GM21390 (cell line): Measurements from ENCODE around the gene LPAR1.
"Not testable (repeated sequence)": the region's sequence is repeated elsewhere in the genome, so short reads cannot be mapped to it uniquely, and the experiment has no call there.

ENCODE experiments used
- ATAC-seq: cut with Tn5 transposase; IDR thresholded peaks from one replicate; pipeline ENCODE4 v1.9.1; 2021; ENCODE audit not compliant: unreplicated experiment

Gene LPAR1

GRCh38 chr9:111038331-111039230, at the start of gene LPAR1:
TSS of gene LPAR1 (minus strand) at chr9:111038470. CDS start at chr9:110972117, 66,353 bp downstream.
- ATAC-seq = peak; percentile 6

GRCh38 chr9:111078391-111079038, 40.2 kb upstream of the LPAR1 start:
- ATAC-seq = no peak

GRCh38 chr9:111076519-111076918, 38.2 kb upstream of the LPAR1 start:
- ATAC-seq = no peak

GRCh38 chr9:111076042-111076441, 37.8 kb upstream of the LPAR1 start:
- no peak for ATAC-seq

- ATAC-seq = no peak
Observed at GRCh38 chr9:111074395-111074794, 36.1 kb upstream of the LPAR1 start.

- ATAC-seq = no peak
Observed at GRCh38 chr9:111069183-111069582, 30.9 kb upstream of the LPAR1 start.

- ATAC-seq = no peak
Observed at GRCh38 chr9:111068771-111069170, 30.5 kb upstream of the LPAR1 start.

- ATAC-seq = no peak
Observed at GRCh38 chr9:111068383-111068730, 30.1 kb upstream of the LPAR1 start.

GRCh38 chr9:111066468-111066867, 28.2 kb upstream of the LPAR1 start:
- no peak for ATAC-seq

- no peak for ATAC-seq
Observed at GRCh38 chr9:111065414-111065813, 27.1 kb upstream of the LPAR1 start.

GRCh38 chr9:111064160-111064837, 26.0 kb upstream of the LPAR1 start:
- ATAC-seq = no peak

- no peak for ATAC-seq
Observed at GRCh38 chr9:111063332-111063731, 25.1 kb upstream of the LPAR1 start.

- no peak for ATAC-seq
Observed at GRCh38 chr9:111058166-111058565, 19.9 kb upstream of the LPAR1 start.

- ATAC-seq = no peak
Observed at GRCh38 chr9:111056538-111056937, 18.3 kb upstream of the LPAR1 start.

- ATAC-seq = no peak
Observed at GRCh38 chr9:111052791-111053190, 14.5 kb upstream of the LPAR1 start.

- ATAC-seq = no peak
Observed at GRCh38 chr9:111051400-111051799, 13.1 kb upstream of the LPAR1 start.

GRCh38 chr9:111050819-111051218, 12.5 kb upstream of the LPAR1 start:
- ATAC-seq = no peak

- not testable (repeated sequence) for ATAC-seq
Observed at GRCh38 chr9:111047287-111047686, 9.0 kb upstream of the LPAR1 start.

- no peak for ATAC-seq
Observed at GRCh38 chr9:111041902-111042301, 3.6 kb upstream of the LPAR1 start.

- ATAC-seq = no peak
Observed at GRCh38 chr9:111040494-111040893, 2.2 kb upstream of the LPAR1 start.

GRCh38 chr9:111039231-111039906, 1.1 kb upstream of the LPAR1 start:
- no peak for ATAC-seq
